HG02970 (cell line): ENCODE data around the gene VPS13D.

ENCODE experiments used
- ATAC-seq: cut with Tn5 transposase; IDR thresholded peaks from one replicate; pipeline ENCODE4 v1.9.1; 2021; ENCODE audit warnings: mild to moderate bottlenecking, moderate library complexity, moderate number of reproducible peaks; ENCODE audit not compliant: unreplicated experiment, low FRiP score

Gene VPS13D

GRCh38 chr1:12415038-12415466 lies 185.2 kb downstream of the VPS13D start:
- ATAC-seq: no peak

DNA sequence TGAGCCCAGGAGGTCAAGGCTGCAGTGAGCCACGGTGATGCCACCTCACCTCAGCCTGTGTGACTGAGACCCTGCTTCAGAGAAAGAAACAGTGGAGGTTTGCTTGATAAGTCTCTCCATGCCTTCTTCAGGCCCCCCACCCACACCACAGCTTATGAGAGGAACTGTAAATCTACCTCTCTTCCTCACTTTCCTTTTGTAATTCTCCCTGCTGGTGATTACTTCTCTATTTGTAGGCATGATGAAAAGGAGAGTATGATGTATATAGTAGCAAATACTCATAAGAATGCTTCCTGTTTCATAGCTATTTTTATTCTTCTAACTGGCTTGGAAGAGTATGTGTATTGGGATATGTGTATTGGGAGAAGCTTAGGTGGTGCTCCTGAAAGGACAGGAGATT lies 186.3 kb downstream of the VPS13D start:
- no peak for ATAC-seq

DNA sequence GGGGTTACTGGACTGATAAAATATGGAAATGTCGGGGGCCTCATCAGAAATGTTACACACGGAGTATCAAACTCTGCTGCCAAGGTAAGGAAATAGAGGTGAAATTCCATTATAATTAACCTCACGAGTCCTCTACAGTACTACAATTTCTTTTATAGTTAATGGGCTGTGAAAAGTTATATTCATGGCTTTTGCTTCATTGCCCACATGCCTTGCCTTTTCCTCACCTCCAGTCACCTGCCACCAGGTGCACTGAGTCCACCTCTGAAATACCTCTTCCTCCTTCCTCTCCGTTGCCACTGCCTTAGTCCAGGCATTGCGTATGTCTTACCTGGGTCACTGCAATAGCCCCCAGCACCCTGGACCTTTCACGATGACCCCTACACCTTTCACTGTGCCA lies 186.9 kb downstream of the VPS13D start:
- ATAC-seq: no peak

- no peak for ATAC-seq
Measured at GRCh38 chr1:12417389-12417788, 187.6 kb downstream of the VPS13D start.

GRCh38 chr1:12420171-12420570 lies 190.3 kb downstream of the VPS13D start:
- no peak for ATAC-seq

DNA sequence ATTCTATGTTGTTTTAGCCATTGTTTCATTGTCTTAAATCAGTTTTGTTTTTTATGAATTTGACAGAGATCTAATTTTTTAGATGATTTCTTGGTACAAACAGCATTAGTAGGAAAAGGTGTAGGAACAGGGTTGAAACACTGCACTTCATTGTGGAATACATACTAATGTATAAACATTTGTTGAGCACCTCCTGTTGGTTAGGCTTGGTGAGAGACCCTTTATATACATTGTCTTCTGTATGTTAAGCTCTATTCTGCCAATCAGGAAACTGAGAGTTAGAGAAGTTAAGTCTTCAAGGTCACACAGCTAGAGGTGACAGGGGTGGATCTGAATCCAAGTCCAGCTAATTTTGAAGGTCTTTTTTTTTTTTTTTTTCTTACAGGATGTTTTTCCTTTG lies 192.7 kb downstream of the VPS13D start:
- ATAC-seq: no peak

DNA sequence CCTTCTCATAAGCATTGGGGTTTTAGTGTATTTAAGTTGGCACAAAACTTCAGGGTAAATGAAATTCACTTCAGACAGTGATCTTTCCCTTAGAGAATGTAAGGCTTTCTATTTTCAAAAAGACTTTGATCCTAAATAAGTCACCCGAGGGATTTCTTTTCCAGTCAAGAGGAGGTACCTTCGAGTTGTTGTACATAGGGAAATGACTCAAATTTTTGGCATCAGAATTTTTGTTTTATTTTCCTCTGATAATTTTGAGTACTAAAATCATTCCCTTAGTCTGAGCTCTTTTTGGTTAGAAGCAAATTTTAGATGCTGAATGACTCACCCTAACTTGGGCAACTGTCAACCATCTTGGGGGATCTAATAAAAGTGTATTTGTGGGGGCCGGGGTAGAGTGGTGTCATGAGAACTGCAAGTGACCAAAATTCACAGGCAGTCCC lies 194.3 kb downstream of the VPS13D start:
- ATAC-seq: no peak

DNA sequence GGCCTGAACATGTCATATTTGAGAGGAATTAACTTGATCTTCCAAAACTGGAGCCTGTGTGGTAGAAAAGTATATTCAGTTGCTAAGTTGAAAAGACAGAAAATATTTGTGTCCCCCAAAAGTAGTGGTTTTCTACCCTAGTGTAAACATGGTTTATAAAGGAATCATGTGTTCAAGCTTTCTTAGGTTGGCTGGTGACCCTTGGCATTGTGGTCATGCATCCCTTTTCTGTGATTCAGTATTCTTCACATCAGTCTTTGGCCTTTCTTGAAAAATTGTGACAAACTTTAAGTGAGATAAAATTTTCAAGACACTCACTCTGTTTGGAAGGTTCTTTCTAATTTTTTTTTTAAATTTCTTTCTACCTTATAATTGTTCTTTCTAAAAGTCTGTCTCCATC lies 195.0 kb downstream of the VPS13D start:
- ATAC-seq: no peak

- no peak for ATAC-seq
Measured at GRCh38 chr1:12426030-12426429, 196.2 kb downstream of the VPS13D start.

- no peak for ATAC-seq
Measured at GRCh38 chr1:12428334-12428733, 198.5 kb downstream of the VPS13D start.

- no peak for ATAC-seq
Measured at GRCh38 chr1:12430525-12430924, 200.7 kb downstream of the VPS13D start.

GRCh38 chr1:12432897-12433296 lies 203.1 kb downstream of the VPS13D start:
- no peak for ATAC-seq

GRCh38 chr1:12433323-12434053 lies 203.7 kb downstream of the VPS13D start:
- no peak for ATAC-seq

DNA sequence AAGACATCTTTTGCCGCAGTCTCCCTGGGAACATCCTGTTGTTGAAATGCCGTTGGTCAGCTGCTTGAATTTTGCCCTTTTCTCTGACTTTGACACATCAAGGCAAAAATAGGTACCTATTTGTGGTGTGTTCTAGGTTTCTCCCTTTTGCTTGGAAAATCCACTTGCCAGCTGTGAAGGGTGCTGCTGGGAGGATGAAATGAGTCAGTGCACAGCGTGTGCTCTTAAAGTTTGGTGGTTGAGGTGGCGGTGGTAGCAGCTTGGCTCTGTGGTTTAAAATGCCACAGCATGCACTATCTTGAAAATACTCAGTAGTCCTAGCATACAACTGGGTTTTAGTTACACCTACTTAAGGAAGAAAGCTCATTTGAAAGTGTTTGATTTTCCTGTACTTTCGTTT lies 204.3 kb downstream of the VPS13D start:
- no peak for ATAC-seq

GRCh38 chr1:12434686-12435085 lies 204.9 kb downstream of the VPS13D start:
- ATAC-seq: no peak

- peak; percentile 52 for ATAC-seq
Measured at GRCh38 chr1:12435639-12436344, 206.0 kb downstream of the VPS13D start.

GRCh38 chr1:12436345-12436658 lies 206.5 kb downstream of the VPS13D start:
- no peak for ATAC-seq

- ATAC-seq: no peak
Measured at GRCh38 chr1:12436817-12437599, 207.2 kb downstream of the VPS13D start.

GRCh38 chr1:12437629-12438028 lies 207.8 kb downstream of the VPS13D start:
- ATAC-seq: no peak

DNA sequence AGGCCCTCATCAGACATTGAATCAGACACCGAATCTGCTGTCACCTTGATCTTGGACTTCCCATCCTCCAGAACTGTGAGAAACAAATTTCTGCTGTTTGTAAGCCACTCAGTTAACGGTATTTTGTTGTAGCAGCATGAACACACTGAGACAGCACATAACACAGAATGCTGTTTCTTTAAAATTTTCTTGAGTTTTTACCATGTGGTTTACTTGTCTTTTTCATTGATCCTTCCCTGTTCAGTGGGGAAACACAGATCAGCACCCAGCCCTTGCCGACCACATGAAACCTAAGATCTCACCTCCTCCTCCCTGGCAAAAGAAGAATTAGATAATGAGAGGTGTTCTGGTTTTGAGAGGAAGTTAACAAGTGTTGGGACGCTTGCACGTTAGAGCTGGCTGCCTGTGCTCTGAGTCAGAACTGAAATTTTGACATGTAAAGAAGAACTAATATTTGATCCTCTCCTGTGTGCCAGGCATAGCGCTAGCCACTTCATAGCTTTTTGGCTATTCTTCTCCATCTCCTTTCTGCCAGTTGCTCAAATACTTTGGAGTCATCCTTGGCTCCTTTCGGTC lies 208.6 kb downstream of the VPS13D start:
- peak; percentile 37 for ATAC-seq

- no peak for ATAC-seq
Measured at GRCh38 chr1:12439073-12439472, 209.2 kb downstream of the VPS13D start.
